ENCODE measurements around the gene TOPBP1. TPM values are rescaled to one million over a fixed set of nuclear protein-coding genes. Genes with fewer than 3 reads are reported as not detected.

TOPBP1 gene
- total and polyA plus RNA-seq, 2 experiments from 2014 or later: 15.8 to 42.2 TPM

DNA sequence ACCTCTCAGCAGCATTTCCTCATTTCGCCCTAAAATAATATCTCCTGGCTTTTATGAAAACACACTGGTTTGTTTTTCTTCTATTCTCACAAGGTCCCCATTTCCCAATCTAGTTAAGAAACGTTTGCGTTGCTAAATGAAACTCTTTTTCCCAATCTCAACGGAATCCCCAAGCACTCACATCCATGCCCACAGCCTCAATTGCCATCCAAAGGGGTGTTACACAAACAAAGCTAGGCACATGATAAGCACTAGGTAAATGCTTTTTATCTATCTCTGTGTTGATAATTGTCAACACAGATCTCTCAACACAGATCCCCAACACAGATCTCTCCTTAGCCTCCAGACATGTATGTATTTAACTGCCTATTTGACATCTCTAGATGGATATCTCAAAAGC, 49.3 kb upstream of the TOPBP1 start:
- no peaks in the 10 kb centered on the region for H3K4me1 ChIP-seq (ENCODE audit: insufficient read depth)
- H2AFZ ChIP-seq: no peak overlapping the region
- ATAC-seq (no peak), DNase-seq (ENCODE audit: low spot score) (no peak)
- Mint-ChIP-seq H3K9me3 (no peaks in the 10 kb centered on the region), H3K4me1 (no peaks in the 10 kb centered on the region), H3K36me3 (ENCODE audit: low read depth) (no peaks in the 10 kb centered on the region), H3K27ac (no peak overlapping the region), H3K27me3 (ENCODE audit: insufficient read depth, low read depth, poor library complexity) (peaks cover 11% of the 10 kb centered on the region), H3K4me3 (no peak overlapping the region)
- H4K20me1 ChIP-seq (replicated peaks; ENCODE audit: insufficient read depth): no peaks in the 10 kb centered on the region
- TF ChIP-seq ZNF331 (CRISPR knock-in tag; IDR thresholded peaks at IDR 0.05; ENCODE audit: low read depth): no peak
- no peak for TF ChIP-seq NANOG (IDR thresholded peaks at IDR 0.05; ENCODE audit: borderline replicate concordance)
- TF ChIP-seq, protein P1, sequence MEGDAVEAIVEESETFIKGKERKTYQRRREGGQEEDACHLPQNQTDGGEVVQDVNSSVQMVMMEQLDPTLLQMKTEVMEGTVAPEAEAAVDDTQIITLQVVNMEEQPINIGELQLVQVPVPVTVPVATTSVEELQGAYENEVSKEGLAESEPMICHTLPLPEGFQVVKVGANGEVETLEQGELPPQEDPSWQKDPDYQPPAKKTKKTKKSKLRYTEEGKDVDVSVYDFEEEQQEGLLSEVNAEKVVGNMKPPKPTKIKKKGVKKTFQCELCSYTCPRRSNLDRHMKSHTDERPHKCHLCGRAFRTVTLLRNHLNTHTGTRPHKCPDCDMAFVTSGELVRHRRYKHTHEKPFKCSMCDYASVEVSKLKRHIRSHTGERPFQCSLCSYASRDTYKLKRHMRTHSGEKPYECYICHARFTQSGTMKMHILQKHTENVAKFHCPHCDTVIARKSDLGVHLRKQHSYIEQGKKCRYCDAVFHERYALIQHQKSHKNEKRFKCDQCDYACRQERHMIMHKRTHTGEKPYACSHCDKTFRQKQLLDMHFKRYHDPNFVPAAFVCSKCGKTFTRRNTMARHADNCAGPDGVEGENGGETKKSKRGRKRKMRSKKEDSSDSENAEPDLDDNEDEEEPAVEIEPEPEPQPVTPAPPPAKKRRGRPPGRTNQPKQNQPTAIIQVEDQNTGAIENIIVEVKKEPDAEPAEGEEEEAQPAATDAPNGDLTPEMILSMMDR (conservative IDR thresholded peaks at IDR 0.05; ENCODE audit: low read depth in 2 of 2): no peak
- TF ChIP-seq, protein P2, sequence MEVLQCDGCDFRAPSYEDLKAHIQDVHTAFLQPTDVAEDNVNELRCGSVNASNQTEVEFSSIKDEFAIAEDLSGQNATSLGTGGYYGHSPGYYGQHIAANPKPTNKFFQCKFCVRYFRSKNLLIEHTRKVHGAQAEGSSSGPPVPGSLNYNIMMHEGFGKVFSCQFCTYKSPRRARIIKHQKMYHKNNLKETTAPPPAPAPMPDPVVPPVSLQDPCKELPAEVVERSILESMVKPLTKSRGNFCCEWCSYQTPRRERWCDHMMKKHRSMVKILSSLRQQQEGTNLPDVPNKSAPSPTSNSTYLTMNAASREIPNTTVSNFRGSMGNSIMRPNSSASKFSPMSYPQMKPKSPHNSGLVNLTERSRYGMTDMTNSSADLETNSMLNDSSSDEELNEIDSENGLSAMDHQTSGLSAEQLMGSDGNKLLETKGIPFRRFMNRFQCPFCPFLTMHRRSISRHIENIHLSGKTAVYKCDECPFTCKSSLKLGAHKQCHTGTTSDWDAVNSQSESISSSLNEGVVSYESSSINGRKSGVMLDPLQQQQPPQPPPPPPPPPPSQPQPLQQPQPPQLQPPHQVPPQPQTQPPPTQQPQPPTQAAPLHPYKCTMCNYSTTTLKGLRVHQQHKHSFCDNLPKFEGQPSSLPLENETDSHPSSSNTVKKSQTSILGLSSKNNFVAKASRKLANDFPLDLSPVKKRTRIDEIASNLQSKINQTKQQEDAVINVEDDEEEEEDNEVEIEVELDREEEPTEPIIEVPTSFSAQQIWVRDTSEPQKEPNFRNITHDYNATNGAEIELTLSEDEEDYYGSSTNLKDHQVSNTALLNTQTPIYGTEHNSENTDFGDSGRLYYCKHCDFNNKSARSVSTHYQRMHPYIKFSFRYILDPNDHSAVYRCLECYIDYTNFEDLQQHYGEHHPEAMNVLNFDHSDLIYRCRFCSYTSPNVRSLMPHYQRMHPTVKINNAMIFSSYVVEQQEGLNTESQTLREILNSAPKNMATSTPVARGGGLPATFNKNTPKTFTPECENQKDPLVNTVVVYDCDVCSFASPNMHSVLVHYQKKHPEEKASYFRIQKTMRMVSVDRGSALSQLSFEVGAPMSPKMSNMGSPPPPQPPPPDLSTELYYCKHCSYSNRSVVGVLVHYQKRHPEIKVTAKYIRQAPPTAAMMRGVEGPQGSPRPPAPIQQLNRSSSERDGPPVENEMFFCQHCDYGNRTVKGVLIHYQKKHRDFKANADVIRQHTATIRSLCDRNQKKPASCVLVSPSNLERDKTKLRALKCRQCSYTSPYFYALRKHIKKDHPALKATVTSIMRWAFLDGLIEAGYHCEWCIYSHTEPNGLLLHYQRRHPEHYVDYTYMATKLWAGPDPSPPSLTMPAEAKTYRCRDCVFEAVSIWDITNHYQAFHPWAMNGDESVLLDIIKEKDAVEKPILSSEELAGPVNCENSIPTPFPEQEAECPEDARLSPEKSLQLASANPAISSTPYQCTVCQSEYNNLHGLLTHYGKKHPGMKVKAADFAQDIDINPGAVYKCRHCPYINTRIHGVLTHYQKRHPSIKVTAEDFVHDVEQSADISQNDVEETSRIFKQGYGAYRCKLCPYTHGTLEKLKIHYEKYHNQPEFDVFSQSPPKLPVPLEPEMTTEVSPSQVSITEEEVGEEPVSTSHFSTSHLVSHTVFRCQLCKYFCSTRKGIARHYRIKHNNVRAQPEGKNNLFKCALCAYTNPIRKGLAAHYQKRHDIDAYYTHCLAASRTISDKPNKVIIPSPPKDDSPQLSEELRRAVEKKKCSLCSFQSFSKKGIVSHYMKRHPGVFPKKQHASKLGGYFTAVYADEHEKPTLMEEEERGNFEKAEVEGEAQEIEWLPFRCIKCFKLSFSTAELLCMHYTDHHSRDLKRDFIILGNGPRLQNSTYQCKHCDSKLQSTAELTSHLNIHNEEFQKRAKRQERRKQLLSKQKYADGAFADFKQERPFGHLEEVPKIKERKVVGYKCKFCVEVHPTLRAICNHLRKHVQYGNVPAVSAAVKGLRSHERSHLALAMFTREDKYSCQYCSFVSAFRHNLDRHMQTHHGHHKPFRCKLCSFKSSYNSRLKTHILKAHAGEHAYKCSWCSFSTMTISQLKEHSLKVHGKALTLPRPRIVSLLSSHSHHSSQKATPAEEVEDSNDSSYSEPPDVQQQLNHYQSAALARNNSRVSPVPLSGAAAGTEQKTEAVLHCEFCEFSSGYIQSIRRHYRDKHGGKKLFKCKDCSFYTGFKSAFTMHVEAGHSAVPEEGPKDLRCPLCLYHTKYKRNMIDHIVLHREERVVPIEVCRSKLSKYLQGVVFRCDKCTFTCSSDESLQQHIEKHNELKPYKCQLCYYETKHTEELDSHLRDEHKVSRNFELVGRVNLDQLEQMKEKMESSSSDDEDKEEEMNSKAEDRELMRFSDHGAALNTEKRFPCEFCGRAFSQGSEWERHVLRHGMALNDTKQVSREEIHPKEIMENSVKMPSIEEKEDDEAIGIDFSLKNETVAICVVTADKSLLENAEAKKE (CRISPR knock-in tag; IDR thresholded peaks at IDR 0.05): no peak
- no peak for TF ChIP-seq EZH2 (IDR thresholded peaks at IDR 0.05; ENCODE audit: low read depth, unreplicated experiment)
- TF ChIP-seq, protein P3, sequence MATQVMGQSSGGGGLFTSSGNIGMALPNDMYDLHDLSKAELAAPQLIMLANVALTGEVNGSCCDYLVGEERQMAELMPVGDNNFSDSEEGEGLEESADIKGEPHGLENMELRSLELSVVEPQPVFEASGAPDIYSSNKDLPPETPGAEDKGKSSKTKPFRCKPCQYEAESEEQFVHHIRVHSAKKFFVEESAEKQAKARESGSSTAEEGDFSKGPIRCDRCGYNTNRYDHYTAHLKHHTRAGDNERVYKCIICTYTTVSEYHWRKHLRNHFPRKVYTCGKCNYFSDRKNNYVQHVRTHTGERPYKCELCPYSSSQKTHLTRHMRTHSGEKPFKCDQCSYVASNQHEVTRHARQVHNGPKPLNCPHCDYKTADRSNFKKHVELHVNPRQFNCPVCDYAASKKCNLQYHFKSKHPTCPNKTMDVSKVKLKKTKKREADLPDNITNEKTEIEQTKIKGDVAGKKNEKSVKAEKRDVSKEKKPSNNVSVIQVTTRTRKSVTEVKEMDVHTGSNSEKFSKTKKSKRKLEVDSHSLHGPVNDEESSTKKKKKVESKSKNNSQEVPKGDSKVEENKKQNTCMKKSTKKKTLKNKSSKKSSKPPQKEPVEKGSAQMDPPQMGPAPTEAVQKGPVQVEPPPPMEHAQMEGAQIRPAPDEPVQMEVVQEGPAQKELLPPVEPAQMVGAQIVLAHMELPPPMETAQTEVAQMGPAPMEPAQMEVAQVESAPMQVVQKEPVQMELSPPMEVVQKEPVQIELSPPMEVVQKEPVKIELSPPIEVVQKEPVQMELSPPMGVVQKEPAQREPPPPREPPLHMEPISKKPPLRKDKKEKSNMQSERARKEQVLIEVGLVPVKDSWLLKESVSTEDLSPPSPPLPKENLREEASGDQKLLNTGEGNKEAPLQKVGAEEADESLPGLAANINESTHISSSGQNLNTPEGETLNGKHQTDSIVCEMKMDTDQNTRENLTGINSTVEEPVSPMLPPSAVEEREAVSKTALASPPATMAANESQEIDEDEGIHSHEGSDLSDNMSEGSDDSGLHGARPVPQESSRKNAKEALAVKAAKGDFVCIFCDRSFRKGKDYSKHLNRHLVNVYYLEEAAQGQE (IDR thresholded peaks at IDR 0.05; ENCODE audit: unreplicated experiment): no peak
- TF ChIP-seq CREB1 (CRISPR knock-in tag; IDR thresholded peaks at IDR 0.05; ENCODE audit: low read depth): no peak
- TF ChIP-seq STAT1 (IDR thresholded peaks at IDR 0.05; ENCODE audit: unreplicated experiment): no peak
- TF ChIP-seq, protein P4, sequence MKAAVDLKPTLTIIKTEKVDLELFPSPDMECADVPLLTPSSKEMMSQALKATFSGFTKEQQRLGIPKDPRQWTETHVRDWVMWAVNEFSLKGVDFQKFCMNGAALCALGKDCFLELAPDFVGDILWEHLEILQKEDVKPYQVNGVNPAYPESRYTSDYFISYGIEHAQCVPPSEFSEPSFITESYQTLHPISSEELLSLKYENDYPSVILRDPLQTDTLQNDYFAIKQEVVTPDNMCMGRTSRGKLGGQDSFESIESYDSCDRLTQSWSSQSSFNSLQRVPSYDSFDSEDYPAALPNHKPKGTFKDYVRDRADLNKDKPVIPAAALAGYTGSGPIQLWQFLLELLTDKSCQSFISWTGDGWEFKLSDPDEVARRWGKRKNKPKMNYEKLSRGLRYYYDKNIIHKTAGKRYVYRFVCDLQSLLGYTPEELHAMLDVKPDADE (IDR thresholded peaks at IDR 0.05): no peak
- TF ChIP-seq POLR2AphosphoS5 (IDR thresholded peaks at IDR 0.05; ENCODE audit: low read depth): no peak
- no peak for TF ChIP-seq EZH2phosphoT487 (IDR thresholded peaks at IDR 0.05; ENCODE audit: unreplicated experiment)
- no peak for TF ChIP-seq ZNF114 (CRISPR knock-in tag; IDR thresholded peaks at IDR 0.05)
- TF ChIP-seq JUNB (IDR thresholded peaks at IDR 0.05; ENCODE audit: unreplicated experiment): no peak
- no peak overlapping the region for H3K27ac ChIP-seq (ENCODE audit: low read depth)
- no peaks in the 10 kb centered on the region for H3K79me2 ChIP-seq (replicated peaks; ENCODE audit: insufficient read depth)
- no peaks in the 10 kb centered on the region for H3K36me3 ChIP-seq (ENCODE audit: insufficient read depth)
- H3K4me2 ChIP-seq: no peak overlapping the region
- H3K4me3 ChIP-seq: no peak overlapping the region
- H3K27me3 ChIP-seq (ENCODE audit: insufficient read depth): no peaks in the 10 kb centered on the region
- H3F3A ChIP-seq (replicated peaks; ENCODE audit: low read depth): no peaks in the 10 kb centered on the region
- H3K9me2 ChIP-seq (ENCODE audit: insufficient read depth): no peaks in the 10 kb centered on the region
